ENCODE results near the gene SLC25A41.

The SLC25A41 gene

GRCh38 chr19:6471076-6471475 is 37.5 kb upstream of the SLC25A41 start:
- no peak overlapping the region for H3K4me3 ChIP-seq (ENCODE audit: low read depth, low read length)
- DNase-seq (ENCODE audit: low read depth), result no peak
- TF ChIP-seq, protein P1, sequence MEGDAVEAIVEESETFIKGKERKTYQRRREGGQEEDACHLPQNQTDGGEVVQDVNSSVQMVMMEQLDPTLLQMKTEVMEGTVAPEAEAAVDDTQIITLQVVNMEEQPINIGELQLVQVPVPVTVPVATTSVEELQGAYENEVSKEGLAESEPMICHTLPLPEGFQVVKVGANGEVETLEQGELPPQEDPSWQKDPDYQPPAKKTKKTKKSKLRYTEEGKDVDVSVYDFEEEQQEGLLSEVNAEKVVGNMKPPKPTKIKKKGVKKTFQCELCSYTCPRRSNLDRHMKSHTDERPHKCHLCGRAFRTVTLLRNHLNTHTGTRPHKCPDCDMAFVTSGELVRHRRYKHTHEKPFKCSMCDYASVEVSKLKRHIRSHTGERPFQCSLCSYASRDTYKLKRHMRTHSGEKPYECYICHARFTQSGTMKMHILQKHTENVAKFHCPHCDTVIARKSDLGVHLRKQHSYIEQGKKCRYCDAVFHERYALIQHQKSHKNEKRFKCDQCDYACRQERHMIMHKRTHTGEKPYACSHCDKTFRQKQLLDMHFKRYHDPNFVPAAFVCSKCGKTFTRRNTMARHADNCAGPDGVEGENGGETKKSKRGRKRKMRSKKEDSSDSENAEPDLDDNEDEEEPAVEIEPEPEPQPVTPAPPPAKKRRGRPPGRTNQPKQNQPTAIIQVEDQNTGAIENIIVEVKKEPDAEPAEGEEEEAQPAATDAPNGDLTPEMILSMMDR (IDR thresholded peaks at IDR 0.05; ENCODE audit: low read depth, low read length, missing control alignments), result no peak
- in situ Hi-C loops (cut with HindIII; ENCODE audit: low sequenced_read_pairs), result no loop called here

DNA sequence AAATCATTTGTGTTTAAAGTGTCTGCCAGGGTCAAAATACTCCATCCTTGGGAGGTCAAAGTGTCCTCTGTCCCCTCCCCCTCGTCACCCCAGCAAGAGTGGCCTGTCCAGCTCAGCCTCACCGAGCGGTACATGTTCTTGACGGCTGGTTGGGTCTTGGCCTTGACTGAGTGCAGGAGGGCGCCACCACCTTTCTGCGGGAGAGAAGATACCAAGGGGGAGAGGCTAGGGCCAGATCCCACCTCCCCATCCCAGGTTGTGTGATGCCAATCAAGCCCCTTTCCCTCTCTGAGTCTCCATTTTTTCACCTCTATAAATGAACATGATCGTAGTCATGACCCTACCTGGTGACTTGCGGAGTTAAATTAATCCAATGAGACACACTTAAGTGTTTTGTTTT is 36.6 kb upstream of the SLC25A41 start:
- no peak overlapping the region for H3K4me3 ChIP-seq (ENCODE audit: low read depth, low read length)
- in situ Hi-C loops (cut with HindIII; ENCODE audit: low sequenced_read_pairs), result no loop called here
- TF ChIP-seq, protein P1 (IDR thresholded peaks at IDR 0.05; ENCODE audit: low read depth, low read length, missing control alignments), result no peak
- DNase-seq (ENCODE audit: low read depth), result no peak

- H3K4me3 ChIP-seq (ENCODE audit: low read depth, low read length), result no peak overlapping the region
- TF ChIP-seq, protein P1 (IDR thresholded peaks at IDR 0.05; ENCODE audit: low read depth, low read length, missing control alignments), result no peak
- no peak for DNase-seq (ENCODE audit: low read depth)
- in situ Hi-C loops (cut with HindIII; ENCODE audit: low sequenced_read_pairs), result no loop called here
Observed at GRCh38 chr19:6467384-6467783, 33.8 kb upstream of the SLC25A41 start.

DNA sequence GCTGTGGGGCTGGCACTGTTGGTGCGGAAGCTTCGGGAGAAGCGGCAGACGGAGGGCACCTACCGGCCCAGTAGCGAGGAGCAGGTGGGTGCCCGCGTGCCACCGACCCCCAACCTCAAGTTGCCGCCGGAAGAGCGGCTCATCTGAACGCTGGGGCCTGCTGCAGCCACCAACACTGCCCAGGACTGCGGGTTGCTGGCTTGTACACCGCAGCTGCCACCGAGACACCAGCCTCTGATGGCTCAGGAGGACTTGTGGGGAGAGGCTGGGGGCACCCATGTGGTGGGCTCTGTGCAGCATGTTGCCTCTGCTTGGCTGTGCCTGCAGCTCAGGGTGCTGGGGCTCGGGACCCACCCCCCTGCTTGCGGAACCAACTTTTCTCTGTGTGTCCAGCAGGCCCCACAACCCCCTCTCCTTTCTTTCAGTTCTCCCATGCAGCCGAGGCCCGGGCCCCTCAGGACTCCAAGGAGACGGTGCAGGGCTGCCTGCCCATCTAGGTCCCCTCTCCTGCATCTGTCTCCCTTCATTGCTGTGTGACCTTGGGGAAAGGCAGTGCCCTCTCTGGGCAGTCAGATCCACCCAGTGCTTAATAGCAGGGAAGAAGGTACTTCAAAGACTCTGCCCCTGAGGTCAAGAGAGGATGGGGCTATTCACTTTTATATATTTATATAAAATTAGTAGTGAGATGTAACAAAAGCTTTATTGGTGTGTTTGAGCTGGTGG is 33.1 kb upstream of the SLC25A41 start:
- no peak overlapping the region for H3K4me3 ChIP-seq (ENCODE audit: low read depth, low read length)
- TF ChIP-seq, protein P1 (IDR thresholded peaks at IDR 0.05; ENCODE audit: low read depth, low read length, missing control alignments), result no peak
- in situ Hi-C loops (cut with HindIII; ENCODE audit: low sequenced_read_pairs), result no loop called here
- DNase-seq (ENCODE audit: low read depth), result no peak

- TF ChIP-seq, protein P1 (IDR thresholded peaks at IDR 0.05; ENCODE audit: low read depth, low read length, missing control alignments), result no peak
- H3K4me3 ChIP-seq (ENCODE audit: low read depth, low read length), result no peak overlapping the region
- in situ Hi-C loops (cut with HindIII; ENCODE audit: low sequenced_read_pairs), result no loop called here
- DNase-seq (ENCODE audit: low read depth), result no peak
Observed at GRCh38 chr19:6465663-6466062, 32.1 kb upstream of the SLC25A41 start.

DNA sequence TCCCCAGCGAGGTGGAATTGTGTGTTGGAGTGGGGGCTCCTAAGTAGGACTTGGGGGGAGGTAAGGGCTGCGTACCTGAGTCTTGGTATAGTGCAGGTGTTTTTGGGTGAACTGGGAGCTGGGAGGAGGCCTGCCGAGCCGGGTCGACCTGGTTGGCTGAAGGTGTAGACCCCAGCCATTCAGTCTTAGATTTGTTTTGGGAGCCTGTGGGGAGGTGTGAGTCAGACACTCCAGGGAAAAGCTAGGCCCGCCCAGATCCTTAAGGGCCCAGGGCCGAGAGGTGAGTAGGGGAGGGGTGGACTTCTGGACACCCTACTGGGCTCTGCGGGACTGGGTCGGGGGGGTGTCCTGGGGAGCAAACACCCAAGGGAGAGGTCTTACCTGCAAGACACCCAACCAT is 31.4 kb upstream of the SLC25A41 start:
- no peak for DNase-seq (ENCODE audit: low read depth)
- H3K4me3 ChIP-seq (ENCODE audit: low read depth, low read length), result no peak overlapping the region
- TF ChIP-seq, protein P1 (IDR thresholded peaks at IDR 0.05; ENCODE audit: low read depth, low read length, missing control alignments), result no peak
- in situ Hi-C loops (cut with HindIII; ENCODE audit: low sequenced_read_pairs), result no loop called here
